Left ventricle myocardium inferior (tissue), 1 donor: ENCODE data around the gene MYH14. TPM values are rescaled to one million over a fixed set of nuclear protein-coding genes. Genes with fewer than 3 reads are reported as not detected.

Experiments
- DNase-seq: peaks from one replicate; pipeline ENCODE4 v3.0.0-alpha.2; 2020
- H3K27ac ChIP-seq: fragments of 200-600 bp; replicated peaks from 2 replicates; pipeline ENCODE4 v1.8.0; 2021
- H3K27me3 ChIP-seq: fragments of 200-600 bp; 2 replicates; pipeline ENCODE4 v1.8.0; 2021; ENCODE audit warnings: low read depth
- H3K36me3 ChIP-seq: fragments of 200-600 bp; 2 replicates; pipeline ENCODE4 v1.8.0; 2021
- H3K4me1 ChIP-seq: fragments of 200-600 bp; 2 replicates; pipeline ENCODE4 v1.8.0; 2021
- H3K4me3 ChIP-seq: fragments of 200-600 bp; 2 replicates; pipeline ENCODE4 v1.8.0; 2021; ENCODE audit warnings: mild to moderate bottlenecking, moderate library complexity
- H3K9me3 ChIP-seq: fragments of 200-600 bp; replicated peaks from 2 replicates; pipeline ENCODE4 v1.8.0; 2021
- intact Hi-C: fragments of 100-400 bp; cut with micrococcal nuclease; formaldehyde crosslinking; loops from one replicate; pipeline ENCODE4 v1.11.0; 2022
- total RNA-seq: library from RNA; stranded (reverse); fragmentation: NEBNext Ultra II Directional; extraction: Animal tissue kit (Norgen Biotek cat#: 25700); gene quantifications from one replicate; pipeline ENCODE4 v1.2.1, GENCODE V29; 2021
- TF ChIP-seq, protein P1 (sequence below): fragments of 200-600 bp; IDR thresholded peaks from 2 replicates; pipeline ENCODE4 v1.8.0; 2021; ENCODE audit warnings: antibody characterized with exemption, mild to moderate bottlenecking, borderline replicate concordance
- donor health status: DM: no; HTN: yes; CAD: no; lungs with severe emphysema.

The MYH14 gene
- total RNA-seq, 1 donor from 2014 or later, result 115 TPM

DNA sequence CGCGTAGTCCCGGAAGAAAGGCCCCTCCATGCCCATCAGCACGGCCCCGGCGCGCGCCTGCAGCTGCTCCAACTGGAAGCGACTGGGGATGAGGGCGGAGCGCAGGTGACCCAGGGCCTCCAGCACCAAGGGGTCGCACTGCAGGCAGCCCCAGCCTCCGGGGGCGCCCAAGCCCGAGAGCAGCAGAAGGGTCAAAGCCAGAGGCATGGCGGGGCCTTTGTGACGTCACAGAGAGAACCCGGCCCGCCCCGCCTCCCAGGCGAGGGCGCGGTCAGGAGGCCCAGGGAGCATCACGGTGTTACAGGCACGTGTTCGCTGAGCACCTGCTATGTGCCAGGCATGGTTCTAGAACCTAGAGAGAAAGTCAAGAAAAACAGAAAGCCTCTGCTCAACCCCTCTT lies 40.4 kb upstream of the MYH14 start, which contains the start of gene IZUMO2:
TSS of gene IZUMO2 (minus strand) at position 294 of the 400 bp plus-strand sequence. CDS start at position 207, 87 bp downstream.
- H3K36me3 ChIP-seq, result no peaks in the 10 kb centered on the region
- H3K4me3 ChIP-seq, result no peak within 1 kb of the TSS
- peaks cover 15% of the 10 kb centered on the region for H3K9me3 ChIP-seq
- no peak for DNase-seq
- H3K27ac ChIP-seq, result no peak within 1 kb of the TSS
- no peaks in the 10 kb centered on the region for H3K4me1 ChIP-seq
- H3K27me3 ChIP-seq, result peaks cover 41% of the 10 kb centered on the region
- TF ChIP-seq, protein P1, sequence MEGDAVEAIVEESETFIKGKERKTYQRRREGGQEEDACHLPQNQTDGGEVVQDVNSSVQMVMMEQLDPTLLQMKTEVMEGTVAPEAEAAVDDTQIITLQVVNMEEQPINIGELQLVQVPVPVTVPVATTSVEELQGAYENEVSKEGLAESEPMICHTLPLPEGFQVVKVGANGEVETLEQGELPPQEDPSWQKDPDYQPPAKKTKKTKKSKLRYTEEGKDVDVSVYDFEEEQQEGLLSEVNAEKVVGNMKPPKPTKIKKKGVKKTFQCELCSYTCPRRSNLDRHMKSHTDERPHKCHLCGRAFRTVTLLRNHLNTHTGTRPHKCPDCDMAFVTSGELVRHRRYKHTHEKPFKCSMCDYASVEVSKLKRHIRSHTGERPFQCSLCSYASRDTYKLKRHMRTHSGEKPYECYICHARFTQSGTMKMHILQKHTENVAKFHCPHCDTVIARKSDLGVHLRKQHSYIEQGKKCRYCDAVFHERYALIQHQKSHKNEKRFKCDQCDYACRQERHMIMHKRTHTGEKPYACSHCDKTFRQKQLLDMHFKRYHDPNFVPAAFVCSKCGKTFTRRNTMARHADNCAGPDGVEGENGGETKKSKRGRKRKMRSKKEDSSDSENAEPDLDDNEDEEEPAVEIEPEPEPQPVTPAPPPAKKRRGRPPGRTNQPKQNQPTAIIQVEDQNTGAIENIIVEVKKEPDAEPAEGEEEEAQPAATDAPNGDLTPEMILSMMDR, result no peak
- intact Hi-C loops, result no loop called here

DNA sequence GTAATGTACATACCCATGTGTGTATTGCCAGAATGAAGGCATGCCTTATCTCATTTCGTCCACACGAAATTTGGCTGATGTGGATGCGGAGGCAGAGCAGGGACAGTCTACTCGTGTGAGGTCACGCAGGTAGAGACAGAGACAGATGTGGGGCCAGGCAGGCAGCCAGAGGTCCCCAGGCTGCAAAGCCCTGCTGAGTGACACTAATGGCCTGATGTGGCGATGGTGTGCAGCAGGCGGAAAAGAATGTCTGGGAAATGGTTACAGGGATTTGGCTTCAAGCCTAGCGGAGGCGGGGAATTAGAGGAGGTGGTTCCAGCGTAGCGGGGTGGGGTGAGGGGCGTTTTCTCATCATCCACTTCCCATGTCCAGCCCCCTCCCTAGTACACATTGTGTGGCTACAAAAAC lies 36.1 kb upstream of the MYH14 start:
- H3K27ac ChIP-seq, result no peak overlapping the region
- no peak for DNase-seq
- peaks cover 53% of the 10 kb centered on the region for H3K27me3 ChIP-seq
- intact Hi-C loops, result no loop called here
- H3K4me3 ChIP-seq, result no peak overlapping the region
- TF ChIP-seq, protein P1, result no peak
- H3K9me3 ChIP-seq, result no peaks in the 10 kb centered on the region
- H3K36me3 ChIP-seq, result no peaks in the 10 kb centered on the region
- no peaks in the 10 kb centered on the region for H3K4me1 ChIP-seq

DNA sequence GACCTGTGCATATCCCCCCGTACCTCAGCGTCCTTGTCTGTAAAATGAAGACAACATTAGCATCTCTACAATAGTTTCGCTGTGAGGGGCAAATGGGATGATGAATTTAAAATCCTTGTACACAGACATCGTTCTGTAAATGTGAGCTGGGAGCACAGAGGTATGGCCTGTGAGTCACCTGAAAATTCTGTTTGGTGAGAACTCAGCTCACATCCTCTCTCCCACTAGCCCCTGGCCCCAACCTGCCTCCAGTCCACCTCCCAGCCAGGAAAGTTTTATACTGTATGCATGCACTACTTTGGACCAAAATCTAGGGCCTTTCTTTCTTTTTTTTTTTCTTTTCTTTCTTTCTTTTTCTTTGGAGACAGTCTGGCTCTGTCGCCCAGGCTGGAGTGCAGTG lies 31.7 kb upstream of the MYH14 start:
- Histone ChIP-seq H3K9me3 (no peaks in the 10 kb centered on the region), H3K4me3 (no peak overlapping the region), H3K4me1 (no peaks in the 10 kb centered on the region), H3K27me3 (peaks cover 21% of the 10 kb centered on the region), H3K36me3 (no peaks in the 10 kb centered on the region), H3K27ac (no peak overlapping the region)
- DNase-seq, result no peak
- TF ChIP-seq, protein P1, result no peak
- intact Hi-C loops, result no loop called here

DNA sequence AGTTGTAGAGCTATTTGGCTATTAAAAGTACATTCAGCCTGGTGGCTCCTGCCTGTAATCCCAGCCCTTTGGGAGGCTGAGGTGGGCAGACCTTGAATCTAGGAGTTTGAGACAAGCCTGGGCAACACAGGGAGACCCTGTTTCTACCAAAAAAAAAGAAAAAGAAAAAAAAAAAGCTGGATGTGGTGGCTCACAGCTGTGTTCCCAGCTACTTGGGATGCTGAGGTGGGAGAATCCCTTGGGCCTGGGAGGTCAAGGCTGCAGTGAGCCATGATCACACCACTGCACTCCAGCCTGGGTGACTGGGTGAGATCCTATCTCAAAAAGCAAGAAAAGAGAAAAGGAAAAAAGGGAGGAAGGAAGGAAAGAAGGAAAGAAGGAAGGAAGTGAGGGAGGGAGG lies 30.7 kb upstream of the MYH14 start:
- Histone ChIP-seq H3K4me3 (no peak overlapping the region), H3K27ac (no peak overlapping the region), H3K9me3 (no peaks in the 10 kb centered on the region), H3K4me1 (no peaks in the 10 kb centered on the region), H3K27me3 (peaks cover 15% of the 10 kb centered on the region), H3K36me3 (no peaks in the 10 kb centered on the region)
- DNase-seq, result no peak
- TF ChIP-seq, protein P1, result no peak
- intact Hi-C loops, result no loop called here

DNA sequence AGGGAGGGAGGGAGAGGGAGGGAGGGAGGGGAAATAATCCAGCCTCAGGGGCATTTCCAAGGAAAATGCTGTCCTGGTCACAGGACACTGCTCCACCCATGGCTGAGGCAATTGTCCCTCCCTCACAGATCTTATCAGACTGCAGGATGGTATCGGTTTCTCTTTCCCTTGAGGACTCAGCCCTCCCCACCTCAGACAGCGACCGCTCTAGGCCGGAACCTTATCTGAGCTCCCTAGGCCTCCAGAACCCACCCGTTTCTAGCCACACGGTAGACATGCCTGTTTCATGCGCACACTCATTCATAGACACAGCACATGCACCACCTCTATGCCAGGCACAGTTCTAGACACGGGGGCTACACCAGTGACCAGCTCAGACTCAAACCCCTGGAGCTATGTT lies 30.3 kb upstream of the MYH14 start:
- DNase-seq, result no peak
- Histone ChIP-seq H3K4me1 (no peaks in the 10 kb centered on the region), H3K4me3 (no peak overlapping the region), H3K27me3 (peaks cover 11% of the 10 kb centered on the region), H3K36me3 (no peaks in the 10 kb centered on the region), H3K9me3 (no peaks in the 10 kb centered on the region), H3K27ac (no peak overlapping the region)
- TF ChIP-seq, protein P1, result no peak
- intact Hi-C loops, result no loop called here
